ENCODE data around the gene SLC25A18. TPM values are rescaled to one million over a fixed set of nuclear protein-coding genes. Genes with fewer than 3 reads are reported as not detected.
"Not testable (repeated sequence)": the region's sequence is repeated elsewhere in the genome, so short reads cannot be mapped to it uniquely, and the experiment has no call there.

Gene SLC25A18
- total and polyA plus RNA-seq, 2 of the 4 experiments (the other 2 are of a cell fraction), result 0.05 TPM; not detected in 1

DNA sequence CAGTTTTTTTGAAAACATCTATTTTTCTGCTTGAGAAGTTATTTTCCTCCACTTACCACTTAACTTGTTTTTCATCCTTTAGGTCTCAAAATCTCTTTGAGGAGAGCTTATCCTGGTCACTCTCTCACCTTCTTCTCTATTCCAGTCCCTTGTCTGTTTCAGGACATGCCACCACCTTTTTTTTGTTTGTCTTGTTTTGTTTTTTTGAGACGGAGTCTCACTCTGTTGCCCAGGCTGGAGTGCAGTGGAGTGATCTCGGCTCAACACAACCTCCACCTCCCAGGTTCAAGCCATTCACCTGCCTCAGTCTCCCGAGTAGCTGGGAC, 70.7 kb downstream of the SLC25A18 start (continued):
- TF ChIP-seq RCOR1 (IDR thresholded peaks at IDR 0.05; ENCODE audit: insufficient replicate concordance, low read length), result no peak

DNA sequence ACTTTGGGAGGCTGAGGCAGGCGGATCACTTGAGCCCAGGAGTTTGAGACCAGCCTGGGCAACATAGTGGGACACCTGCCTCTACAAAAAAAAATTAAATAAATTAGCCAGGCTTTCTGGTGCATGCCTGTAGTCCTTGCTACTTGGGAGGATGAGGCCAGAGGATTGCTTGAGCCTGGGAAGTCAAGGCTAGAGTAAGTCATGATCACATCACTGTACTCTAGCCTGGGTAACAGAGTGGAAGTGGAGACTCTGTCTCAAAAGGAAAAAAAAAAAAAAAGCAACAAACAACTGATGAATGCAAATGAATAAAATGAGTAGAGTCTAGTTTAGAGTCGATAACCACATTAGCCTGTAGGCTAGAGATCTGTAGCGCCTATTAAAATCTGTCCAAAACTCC, 71.4 kb downstream of the SLC25A18 start:
- no peak overlapping the region; the same call in 2 of the 3 replicates for H2BK15ac ChIP-seq (ENCODE audit: low read depth, low read length)
- H3K9me1 ChIP-seq (ENCODE audit: insufficient read depth, low read length), result no peaks in the 10 kb centered on the region; the same call in 1 of the 2 replicates
- H3K56ac ChIP-seq (ENCODE audit: extremely low read depth, insufficient read depth, low read length), result no peak overlapping the region
- dilution Hi-C loops (cut with HindIII; ENCODE audit: low sequenced_read_pairs, unreplicated experiment), result no loop called here
- BruUV-seq (replicated peaks), result no TSS peak
- H2BK5ac ChIP-seq (ENCODE audit: low read depth, low read length, poor library complexity, severe bottlenecking), result no peak overlapping the region
- ChIA-PET CTCF (no interaction called here), POLR2A (ENCODE audit: unreplicated experiment) (no interaction called here)
- no peak for TF ChIP-seq RFX5 (IDR thresholded peaks at IDR 0.05; ENCODE audit: low read depth, low read length)
- no peak for TF ChIP-seq RAD21 (IDR thresholded peaks at IDR 0.05; ENCODE audit: low read length)
- no peak for TF ChIP-seq FOS (IDR thresholded peaks at IDR 0.05; ENCODE audit: low read depth, low read length)
- no peak for TF ChIP-seq MXI1 (IDR thresholded peaks at IDR 0.05; ENCODE audit: borderline replicate concordance, low read depth, low read length)
- no peak for TF ChIP-seq SMC3 (IDR thresholded peaks at IDR 0.05; ENCODE audit: low read depth, low read length)
- no CpG with 5 or more reads among the region's 3 CpGs for WGBS, 2 experiments (ENCODE audit: extremely low coverage in 2 of 2, insufficient read length in 1 of 2)
- H4K8ac ChIP-seq (ENCODE audit: low read depth in 2 of 2, low read length in 2 of 2), result no peak overlapping the region
- H2AK9ac ChIP-seq (replicated peaks; ENCODE audit: low read depth, low read length, poor library complexity), result no peak overlapping the region
- H3K4me3 ChIP-seq (ENCODE audit: insufficient read depth, low read depth, low read length), result no peak overlapping the region
- H3K23ac ChIP-seq (ENCODE audit: low read depth, low read length), result no peak overlapping the region
- H2AK5ac ChIP-seq (ENCODE audit: low read depth, low read length), result no peak overlapping the region
- H3K18ac ChIP-seq (ENCODE audit: low read depth, low read length), result no peak overlapping the region
- H4K91ac ChIP-seq (ENCODE audit: insufficient read depth, low read depth, low read length), result no peak overlapping the region
- no peaks in the 10 kb centered on the region for H4K20me1 ChIP-seq (ENCODE audit: insufficient read depth, low read length)
- peaks cover 2% of the 10 kb centered on the region for H3K4me1 ChIP-seq (ENCODE audit: control insufficient read depth, insufficient read depth, low read length)
- peaks cover 0 to 32% of the 10 kb centered on the region in 2 experiments; a peak in 2 of 4 replicates for H3K79me1 ChIP-seq (ENCODE audit: low read depth in 1 of 2, low read length in 2 of 2)
- no peaks in the 10 kb centered on the region for H3K27me3 ChIP-seq (ENCODE audit: control insufficient read depth, insufficient read depth, low read length)
- H4K5ac ChIP-seq (ENCODE audit: low read depth, low read length), result no peak overlapping the region
- H3K4me2 ChIP-seq (ENCODE audit: low read depth, low read length), result no peak overlapping the region
- no peak overlapping the region for H2BK20ac ChIP-seq (ENCODE audit: low read depth, low read length)
- no peak for DNase-seq
- in situ Hi-C loops (cut with MboI; ENCODE audit: low sequenced_read_pairs), result loop anchor here (5.0 kb wide), 1 partner anchor 53 kb away; no protein-coding TSS in a partner anchor
- H3K36me3 ChIP-seq (ENCODE audit: control insufficient read depth, insufficient read depth, low read length), result no peaks in the 10 kb centered on the region
- H2AFZ ChIP-seq (replicated peaks; ENCODE audit: low read length, poor library complexity), result no peak overlapping the region
- peak overlapping the region; percentile 61; the same call in 1 of the 2 replicates for H3K4ac ChIP-seq (ENCODE audit: low read depth, low read length)
- no peak overlapping the region for H3K9ac ChIP-seq (ENCODE audit: low read depth, low read length)
- intact Hi-C loops (cut with micrococcal nuclease), result loop anchor here (5.0 kb wide), 1 partner anchor 78 kb away; no protein-coding TSS in a partner anchor
- no peak overlapping the region; the same call in 1 of the 2 replicates for H2BK120ac ChIP-seq (ENCODE audit: low read depth, low read length)
- no peak for ATAC-seq (ENCODE audit: low read depth)
- H3K14ac ChIP-seq (replicated peaks; ENCODE audit: low read depth, low read length), result no peak overlapping the region
- no peak overlapping the region for H3K27ac ChIP-seq (ENCODE audit: insufficient read depth, low read length)
- H3K9me3 ChIP-seq (ENCODE audit: control insufficient read depth, insufficient read depth, low read length), result no peaks in the 10 kb centered on the region

DNA sequence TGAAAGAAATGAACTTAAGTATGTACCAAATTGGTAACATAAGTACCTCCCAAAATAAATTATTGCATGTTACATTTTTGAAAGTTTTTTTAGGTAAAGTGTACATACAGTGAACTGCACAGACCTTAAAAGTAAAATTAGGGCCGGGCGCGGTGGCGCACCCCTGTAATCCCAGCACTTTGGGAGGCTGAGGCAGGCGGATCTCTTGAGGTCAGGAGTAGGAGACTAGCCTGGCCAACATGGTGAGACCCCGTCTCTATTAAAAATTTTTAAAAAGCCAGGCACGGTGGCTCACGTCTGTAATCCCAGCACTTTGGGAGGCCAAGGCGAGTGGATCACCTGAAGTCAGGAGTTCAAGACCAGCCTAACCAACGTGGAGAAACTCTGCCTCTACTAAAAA, 73.6 kb downstream of the SLC25A18 start:
- H3K9me1 ChIP-seq (ENCODE audit: insufficient read depth, low read length); H2BK15ac ChIP-seq (ENCODE audit: low read depth, low read length); H2BK5ac ChIP-seq (ENCODE audit: low read depth, low read length, poor library complexity, severe bottlenecking); H3K23ac ChIP-seq (ENCODE audit: low read depth, low read length); H2AFZ ChIP-seq (replicated peaks; ENCODE audit: low read length, poor library complexity); H3K14ac ChIP-seq (replicated peaks; ENCODE audit: low read depth, low read length); H3K4me2 ChIP-seq (ENCODE audit: low read depth, low read length); H3K9me3 ChIP-seq (ENCODE audit: control insufficient read depth, insufficient read depth, low read length); H3K4me1 ChIP-seq (ENCODE audit: control insufficient read depth, insufficient read depth, low read length); CTCF ChIA-PET; dilution Hi-C loops (cut with HindIII; ENCODE audit: low sequenced_read_pairs, unreplicated experiment); H2AK5ac ChIP-seq (ENCODE audit: low read depth, low read length); H4K20me1 ChIP-seq (ENCODE audit: insufficient read depth, low read length); H3K18ac ChIP-seq (ENCODE audit: low read depth, low read length); H4K91ac ChIP-seq (ENCODE audit: insufficient read depth, low read depth, low read length); H3K56ac ChIP-seq (ENCODE audit: extremely low read depth, insufficient read depth, low read length); H4K8ac ChIP-seq (ENCODE audit: low read depth in 2 of 2, low read length in 2 of 2); ATAC-seq (ENCODE audit: low read depth); H3K36me3 ChIP-seq (ENCODE audit: control insufficient read depth, insufficient read depth, low read length); H3K27ac ChIP-seq (ENCODE audit: insufficient read depth, low read length); DNase-seq; H3K27me3 ChIP-seq (ENCODE audit: control insufficient read depth, insufficient read depth, low read length); H3K9ac ChIP-seq (ENCODE audit: low read depth, low read length); BruUV-seq (replicated peaks); POLR2A ChIA-PET (ENCODE audit: unreplicated experiment); H2BK120ac ChIP-seq (ENCODE audit: low read depth, low read length); H3K4ac ChIP-seq (ENCODE audit: low read depth, low read length); H4K5ac ChIP-seq (ENCODE audit: low read depth, low read length); H2AK9ac ChIP-seq (replicated peaks; ENCODE audit: low read depth, low read length, poor library complexity); H3K4me3 ChIP-seq (ENCODE audit: insufficient read depth, low read depth, low read length); H2BK20ac ChIP-seq (ENCODE audit: low read depth, low read length): not testable (repeated sequence)
- peaks cover 8 to 40% of the 10 kb centered on the region in 2 experiments for H3K79me1 ChIP-seq (ENCODE audit: low read depth in 1 of 2, low read length in 2 of 2)
- intact Hi-C loops (cut with micrococcal nuclease), result loop anchor here (5.0 kb wide), 1 partner anchor 75 kb away; no protein-coding TSS in a partner anchor
- in situ Hi-C loops (cut with MboI; ENCODE audit: low sequenced_read_pairs), result loop anchor here (5.0 kb wide), 1 partner anchor 50 kb away; no protein-coding TSS in a partner anchor
- 100% methylated on average over 6 of the region's 10 CpGs; no CpG with 5 or more reads in 1 of the 2 experiments for WGBS, 2 experiments (ENCODE audit: extremely low coverage in 2 of 2, insufficient read length in 1 of 2)

Data from IMR-90 (cell line).